Transverse colon (tissue), 4 donors: ENCODE measurements around the gene TMEM44.

Experiments
- EP300 ChIP-seq: sonication (generic); formaldehyde crosslinking; IDR thresholded peaks from one replicate; pipeline ENCODE4 v1.6.1; 2017; ENCODE audit warnings: antibody characterized with exemption, low read depth
- POLR2AphosphoS5 ChIP-seq, 3 donors: sonication (generic); formaldehyde crosslinking; IDR thresholded peaks; one replicate each; pipeline ENCODE4 v1.6.1; 2016; ENCODE audit warnings: antibody characterized with exemption in 3 of 3
- TF ChIP-seq, protein P1 (sequence below), 5 experiments: fragments of 200-600 bp in 3 of 5; fragments of 450-650 bp in 2 of 5; sonication (generic) in 3 of 5; IDR thresholded peaks; 1 replicate in 2 of 5; 2 replicates in 3 of 5; pipeline ENCODE4 v1.5.1; 2016 to 2017; ENCODE audit warnings: antibody characterized with exemption in 5 of 5, inconsistent platforms in 3 of 5, mild to moderate bottlenecking in 2 of 5, moderate library complexity in 1 of 5

GRCh38 chr3:194624956-194625355 is 8.3 kb downstream of the TMEM44 start:
- TF ChIP-seq, protein P1, sequence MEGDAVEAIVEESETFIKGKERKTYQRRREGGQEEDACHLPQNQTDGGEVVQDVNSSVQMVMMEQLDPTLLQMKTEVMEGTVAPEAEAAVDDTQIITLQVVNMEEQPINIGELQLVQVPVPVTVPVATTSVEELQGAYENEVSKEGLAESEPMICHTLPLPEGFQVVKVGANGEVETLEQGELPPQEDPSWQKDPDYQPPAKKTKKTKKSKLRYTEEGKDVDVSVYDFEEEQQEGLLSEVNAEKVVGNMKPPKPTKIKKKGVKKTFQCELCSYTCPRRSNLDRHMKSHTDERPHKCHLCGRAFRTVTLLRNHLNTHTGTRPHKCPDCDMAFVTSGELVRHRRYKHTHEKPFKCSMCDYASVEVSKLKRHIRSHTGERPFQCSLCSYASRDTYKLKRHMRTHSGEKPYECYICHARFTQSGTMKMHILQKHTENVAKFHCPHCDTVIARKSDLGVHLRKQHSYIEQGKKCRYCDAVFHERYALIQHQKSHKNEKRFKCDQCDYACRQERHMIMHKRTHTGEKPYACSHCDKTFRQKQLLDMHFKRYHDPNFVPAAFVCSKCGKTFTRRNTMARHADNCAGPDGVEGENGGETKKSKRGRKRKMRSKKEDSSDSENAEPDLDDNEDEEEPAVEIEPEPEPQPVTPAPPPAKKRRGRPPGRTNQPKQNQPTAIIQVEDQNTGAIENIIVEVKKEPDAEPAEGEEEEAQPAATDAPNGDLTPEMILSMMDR (IDR thresholded peaks at IDR 0.05): no peak
- TF ChIP-seq EP300 (no peak), POLR2AphosphoS5 (IDR thresholded peaks at IDR 0.05) (no peak)
